HepG2 (cell line): ENCODE measurements around the gene ALDH3A1. TPM values are rescaled to one million over a fixed set of nuclear protein-coding genes. Genes with fewer than 3 reads are reported as not detected.
A peak's percentile ranks its signal among the peaks of the same experiment; 100 is the strongest.

Experiments
- FOSL2 ChIP-seq: sonication (generic); formaldehyde crosslinking; IDR thresholded peaks from 2 replicates; pipeline ENCODE4 v1.4.0; 2020; ENCODE audit warnings: missing genetic modification reagents
- GFI1 ChIP-seq: sonication (generic); formaldehyde crosslinking; IDR thresholded peaks from 2 replicates; pipeline ENCODE4 v1.5.0; 2020; ENCODE audit warnings: missing genetic modification reagents, mild to moderate bottlenecking, borderline replicate concordance
- GTF3A ChIP-seq: sonication (generic); formaldehyde crosslinking; conservative IDR thresholded peaks from 2 replicates; pipeline ENCODE4 v1.4.0; 2020; ENCODE audit warnings: mild to moderate bottlenecking, missing genetic modification reagents
- GZF1 ChIP-seq: sonication (generic); formaldehyde crosslinking; IDR thresholded peaks from 2 replicates; pipeline ENCODE4 v1.5.1; 2020; ENCODE audit warnings: mild to moderate bottlenecking, missing genetic modification reagents
- HMG20A ChIP-seq: IDR thresholded peaks from 2 replicates; pipeline ENCODE4 v1.6.1; 2016; ENCODE audit warnings: borderline replicate concordance
- ZNF121 ChIP-seq: sonication (generic); formaldehyde crosslinking; IDR thresholded peaks from 2 replicates; pipeline ENCODE4 v1.5.0; 2020; ENCODE audit warnings: mild to moderate bottlenecking, missing genetic modification reagents
- ZNF331 ChIP-seq: sonication (generic); formaldehyde crosslinking; IDR thresholded peaks from 2 replicates; pipeline ENCODE4 v1.4.0; 2020; ENCODE audit warnings: missing genetic modification reagents
- ZNF572 ChIP-seq: sonication (generic); formaldehyde crosslinking; IDR thresholded peaks from 2 replicates; pipeline ENCODE4 v1.5.1; 2020; ENCODE audit warnings: mild to moderate bottlenecking, missing genetic modification reagents
- ZNF660 ChIP-seq: sonication (generic); formaldehyde crosslinking; IDR thresholded peaks from 2 replicates; pipeline ENCODE4 v1.5.1; 2020; ENCODE audit warnings: mild to moderate bottlenecking, low read depth, missing genetic modification reagents, borderline replicate concordance
- polyA plus RNA-seq, 8 experiments: library from polyadenylated mRNA; depleted of rRNA in 3 of 8; stranded (reverse) in 7 of 8; unstranded in 1 of 8; fragments of >200 nt; fragmentation: Illumina TruSeq in 4 of 8; extraction: Trizol in 4 of 8; gene quantifications; 2 replicates each; pipeline versions ENCODE4 v1.2.1 to v1.2.3, GENCODE V29; 2011 to 2016; ENCODE audit warnings: low read depth in 4 of 8, missing spikeins in 1 of 8, mixed read lengths in 1 of 8; ENCODE audit not compliant: insufficient read depth in 1 of 8
- total RNA-seq, 5 experiments: library from RNA; depleted of rRNA; stranded (reverse); fragments of >200 nt; fragmentation: Illumina TruSeq; extraction: Trizol; gene quantifications; 2 replicates each; pipeline ENCODE4 v1.2.3, GENCODE V29; 2016; ENCODE audit warnings: low read depth in 1 of 5
- TF ChIP-seq, protein P1 (sequence below): IDR thresholded peaks from 2 replicates; pipeline ENCODE4 v1.6.1; 2016; ENCODE audit warnings: missing compliant biosample characterization, missing genetic modification reagents, borderline replicate concordance
- TF ChIP-seq, protein P2 (sequence below): sonication (generic); formaldehyde crosslinking; IDR thresholded peaks from 2 replicates; pipeline ENCODE4 v1.4.0; 2020; ENCODE audit warnings: missing genetic modification reagents
- TF ChIP-seq, protein P3 (sequence below): sonication (generic); formaldehyde crosslinking; IDR thresholded peaks from 2 replicates; pipeline ENCODE4 v1.4.0; 2020; ENCODE audit warnings: missing genetic modification reagents, mild to moderate bottlenecking, borderline replicate concordance
- TF ChIP-seq, protein P4 (sequence below): sonication (generic); formaldehyde crosslinking; IDR thresholded peaks from 2 replicates; pipeline ENCODE4 v1.8.0; 2022; ENCODE audit warnings: missing genetic modification reagents, low read depth, mild to moderate bottlenecking, borderline replicate concordance
- TF ChIP-seq, protein P5 (sequence below): sonication (generic); formaldehyde crosslinking; IDR thresholded peaks from 2 replicates; pipeline ENCODE4 v1.4.0; 2020; ENCODE audit warnings: missing genetic modification reagents
- TF ChIP-seq, protein P6 (sequence below): sonication (generic); formaldehyde crosslinking; IDR thresholded peaks from 2 replicates; pipeline ENCODE4 v1.5.1; 2020; ENCODE audit warnings: mild to moderate bottlenecking, missing genetic modification reagents, borderline replicate concordance

Gene ALDH3A1
- total and polyA plus RNA-seq, 2 of the 13 experiments (the other 11 are each of a cell fraction or from before 2014, with no cell fraction given), result 0.07 to 0.62 TPM

DNA sequence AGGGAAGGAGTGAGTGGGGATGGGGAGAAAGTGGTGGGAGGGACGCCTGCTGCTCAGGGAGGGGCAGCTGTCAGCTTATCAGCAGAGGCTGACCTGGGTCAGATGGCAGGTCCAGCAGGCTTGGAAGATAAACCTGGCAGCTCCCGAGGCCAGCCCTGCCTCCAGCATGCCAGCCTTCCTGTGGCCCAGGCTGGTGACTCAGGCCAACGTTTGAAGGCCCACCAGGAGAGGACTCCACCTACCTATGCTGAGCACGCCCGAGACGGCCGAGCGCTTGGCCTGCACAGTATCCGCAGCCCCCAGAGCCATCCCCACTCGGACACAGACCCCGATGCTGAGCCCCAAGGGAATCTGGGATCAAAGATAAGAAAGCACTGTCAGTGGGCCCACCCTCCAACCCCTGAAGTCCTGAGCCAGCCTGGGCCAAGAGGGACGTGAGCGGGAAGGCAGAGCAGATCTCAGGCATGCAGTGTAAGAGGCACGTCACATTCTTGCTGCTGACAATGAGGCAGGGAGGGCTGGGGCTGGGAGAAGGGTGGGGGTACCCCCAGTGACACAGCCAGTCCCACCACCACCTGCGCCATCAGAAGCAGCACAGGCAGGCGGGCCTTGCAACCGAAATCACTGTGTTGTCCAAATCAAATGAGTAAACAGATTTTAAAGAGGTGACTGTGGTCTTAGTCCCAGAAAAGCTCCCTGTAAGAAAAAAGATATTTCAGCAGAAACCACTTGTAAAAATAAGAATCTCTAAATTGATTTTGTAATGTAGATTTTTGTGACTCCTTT is 44.1 kb downstream of the ALDH3A1 start (continued):
- TF ChIP-seq GFI1 (peak; percentile 82), HMG20A (CRISPR knock-in tag) (0 out of 2 replicates have a peak, but pooled peaks have one; percentile 29), GTF3A (CRISPR knock-in tag) (0 out of 2 replicates have a peak, but pooled peaks have one; percentile 25), FOSL2 (CRISPR knock-in tag) (peak; percentile 67), ZNF121 (no peak), GZF1 (CRISPR knock-in tag) (no peak), ZNF572 (CRISPR knock-in tag) (no peak), ZNF660 (CRISPR knock-in tag) (no peak), ZNF331 (CRISPR knock-in tag) (0 out of 2 replicates have a peak, but pooled peaks have one; percentile 25)
- TF ChIP-seq, protein P1, sequence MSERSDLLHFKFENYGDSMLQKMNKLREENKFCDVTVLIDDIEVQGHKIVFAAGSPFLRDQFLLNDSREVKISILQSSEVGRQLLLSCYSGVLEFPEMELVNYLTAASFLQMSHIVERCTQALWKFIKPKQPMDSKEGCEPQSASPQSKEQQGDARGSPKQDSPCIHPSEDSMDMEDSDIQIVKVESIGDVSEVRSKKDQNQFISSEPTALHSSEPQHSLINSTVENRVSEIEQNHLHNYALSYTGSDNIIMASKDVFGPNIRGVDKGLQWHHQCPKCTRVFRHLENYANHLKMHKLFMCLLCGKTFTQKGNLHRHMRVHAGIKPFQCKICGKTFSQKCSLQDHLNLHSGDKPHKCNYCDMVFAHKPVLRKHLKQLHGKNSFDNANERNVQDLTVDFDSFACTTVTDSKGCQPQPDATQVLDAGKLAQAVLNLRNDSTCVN, result no peak
- TF ChIP-seq, protein P2, sequence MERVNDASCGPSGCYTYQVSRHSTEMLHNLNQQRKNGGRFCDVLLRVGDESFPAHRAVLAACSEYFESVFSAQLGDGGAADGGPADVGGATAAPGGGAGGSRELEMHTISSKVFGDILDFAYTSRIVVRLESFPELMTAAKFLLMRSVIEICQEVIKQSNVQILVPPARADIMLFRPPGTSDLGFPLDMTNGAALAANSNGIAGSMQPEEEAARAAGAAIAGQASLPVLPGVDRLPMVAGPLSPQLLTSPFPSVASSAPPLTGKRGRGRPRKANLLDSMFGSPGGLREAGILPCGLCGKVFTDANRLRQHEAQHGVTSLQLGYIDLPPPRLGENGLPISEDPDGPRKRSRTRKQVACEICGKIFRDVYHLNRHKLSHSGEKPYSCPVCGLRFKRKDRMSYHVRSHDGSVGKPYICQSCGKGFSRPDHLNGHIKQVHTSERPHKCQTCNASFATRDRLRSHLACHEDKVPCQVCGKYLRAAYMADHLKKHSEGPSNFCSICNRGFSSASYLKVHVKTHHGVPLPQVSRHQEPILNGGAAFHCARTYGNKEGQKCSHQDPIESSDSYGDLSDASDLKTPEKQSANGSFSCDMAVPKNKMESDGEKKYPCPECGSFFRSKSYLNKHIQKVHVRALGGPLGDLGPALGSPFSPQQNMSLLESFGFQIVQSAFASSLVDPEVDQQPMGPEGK (CRISPR knock-in tag), result peak; percentile 68; the same call in 1 of the 2 replicates
- TF ChIP-seq, protein P3, sequence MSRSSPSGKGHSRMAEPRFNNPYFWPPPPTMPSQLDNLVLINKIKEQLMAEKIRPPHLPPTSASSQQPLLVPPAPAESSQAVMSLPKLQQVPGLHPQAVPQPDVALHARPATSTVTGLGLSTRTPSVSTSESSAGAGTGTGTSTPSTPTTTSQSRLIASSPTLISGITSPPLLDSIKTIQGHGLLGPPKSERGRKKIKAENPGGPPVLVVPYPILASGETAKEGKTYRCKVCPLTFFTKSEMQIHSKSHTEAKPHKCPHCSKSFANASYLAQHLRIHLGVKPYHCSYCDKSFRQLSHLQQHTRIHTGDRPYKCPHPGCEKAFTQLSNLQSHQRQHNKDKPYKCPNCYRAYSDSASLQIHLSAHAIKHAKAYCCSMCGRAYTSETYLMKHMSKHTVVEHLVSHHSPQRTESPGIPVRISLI (CRISPR knock-in tag), result peak; percentile 42; the same call in 1 of the 2 replicates
- TF ChIP-seq, protein P4, sequence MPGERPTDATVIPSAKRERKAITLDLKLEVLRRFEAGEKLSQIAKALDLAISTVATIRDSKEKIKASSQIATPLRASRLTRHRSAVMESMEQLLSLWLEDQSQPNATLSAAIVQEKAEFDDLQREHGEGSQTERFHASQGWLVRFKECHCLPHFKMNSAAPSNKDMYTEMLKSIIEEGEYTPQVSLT (CRISPR knock-in tag), result no peak
- TF ChIP-seq, protein P5, sequence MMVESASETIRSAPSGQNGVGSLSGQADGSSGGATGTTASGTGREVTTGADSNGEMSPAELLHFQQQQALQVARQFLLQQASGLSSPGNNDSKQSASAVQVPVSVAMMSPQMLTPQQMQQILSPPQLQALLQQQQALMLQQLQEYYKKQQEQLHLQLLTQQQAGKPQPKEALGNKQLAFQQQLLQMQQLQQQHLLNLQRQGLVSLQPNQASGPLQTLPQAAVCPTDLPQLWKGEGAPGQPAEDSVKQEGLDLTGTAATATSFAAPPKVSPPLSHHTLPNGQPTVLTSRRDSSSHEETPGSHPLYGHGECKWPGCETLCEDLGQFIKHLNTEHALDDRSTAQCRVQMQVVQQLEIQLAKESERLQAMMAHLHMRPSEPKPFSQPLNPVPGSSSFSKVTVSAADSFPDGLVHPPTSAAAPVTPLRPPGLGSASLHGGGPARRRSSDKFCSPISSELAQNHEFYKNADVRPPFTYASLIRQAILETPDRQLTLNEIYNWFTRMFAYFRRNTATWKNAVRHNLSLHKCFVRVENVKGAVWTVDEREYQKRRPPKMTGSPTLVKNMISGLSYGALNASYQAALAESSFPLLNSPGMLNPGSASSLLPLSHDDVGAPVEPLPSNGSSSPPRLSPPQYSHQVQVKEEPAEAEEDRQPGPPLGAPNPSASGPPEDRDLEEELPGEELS, result 0 out of 2 replicates have a peak, but pooled peaks have one; percentile 33
- TF ChIP-seq, protein P6, sequence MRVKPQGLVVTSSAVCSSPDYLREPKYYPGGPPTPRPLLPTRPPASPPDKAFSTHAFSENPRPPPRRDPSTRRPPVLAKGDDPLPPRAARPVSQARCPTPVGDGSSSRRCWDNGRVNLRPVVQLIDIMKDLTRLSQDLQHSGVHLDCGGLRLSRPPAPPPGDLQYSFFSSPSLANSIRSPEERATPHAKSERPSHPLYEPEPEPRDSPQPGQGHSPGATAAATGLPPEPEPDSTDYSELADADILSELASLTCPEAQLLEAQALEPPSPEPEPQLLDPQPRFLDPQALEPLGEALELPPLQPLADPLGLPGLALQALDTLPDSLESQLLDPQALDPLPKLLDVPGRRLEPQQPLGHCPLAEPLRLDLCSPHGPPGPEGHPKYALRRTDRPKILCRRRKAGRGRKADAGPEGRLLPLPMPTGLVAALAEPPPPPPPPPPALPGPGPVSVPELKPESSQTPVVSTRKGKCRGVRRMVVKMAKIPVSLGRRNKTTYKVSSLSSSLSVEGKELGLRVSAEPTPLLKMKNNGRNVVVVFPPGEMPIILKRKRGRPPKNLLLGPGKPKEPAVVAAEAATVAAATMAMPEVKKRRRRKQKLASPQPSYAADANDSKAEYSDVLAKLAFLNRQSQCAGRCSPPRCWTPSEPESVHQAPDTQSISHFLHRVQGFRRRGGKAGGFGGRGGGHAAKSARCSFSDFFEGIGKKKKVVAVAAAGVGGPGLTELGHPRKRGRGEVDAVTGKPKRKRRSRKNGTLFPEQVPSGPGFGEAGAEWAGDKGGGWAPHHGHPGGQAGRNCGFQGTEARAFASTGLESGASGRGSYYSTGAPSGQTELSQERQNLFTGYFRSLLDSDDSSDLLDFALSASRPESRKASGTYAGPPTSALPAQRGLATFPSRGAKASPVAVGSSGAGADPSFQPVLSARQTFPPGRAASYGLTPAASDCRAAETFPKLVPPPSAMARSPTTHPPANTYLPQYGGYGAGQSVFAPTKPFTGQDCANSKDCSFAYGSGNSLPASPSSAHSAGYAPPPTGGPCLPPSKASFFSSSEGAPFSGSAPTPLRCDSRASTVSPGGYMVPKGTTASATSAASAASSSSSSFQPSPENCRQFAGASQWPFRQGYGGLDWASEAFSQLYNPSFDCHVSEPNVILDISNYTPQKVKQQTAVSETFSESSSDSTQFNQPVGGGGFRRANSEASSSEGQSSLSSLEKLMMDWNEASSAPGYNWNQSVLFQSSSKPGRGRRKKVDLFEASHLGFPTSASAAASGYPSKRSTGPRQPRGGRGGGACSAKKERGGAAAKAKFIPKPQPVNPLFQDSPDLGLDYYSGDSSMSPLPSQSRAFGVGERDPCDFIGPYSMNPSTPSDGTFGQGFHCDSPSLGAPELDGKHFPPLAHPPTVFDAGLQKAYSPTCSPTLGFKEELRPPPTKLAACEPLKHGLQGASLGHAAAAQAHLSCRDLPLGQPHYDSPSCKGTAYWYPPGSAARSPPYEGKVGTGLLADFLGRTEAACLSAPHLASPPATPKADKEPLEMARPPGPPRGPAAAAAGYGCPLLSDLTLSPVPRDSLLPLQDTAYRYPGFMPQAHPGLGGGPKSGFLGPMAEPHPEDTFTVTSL, result no peak
